Activated CD8-positive, alpha-beta memory T cell treated with anti-CD3 and anti-CD28 coated beads, Interleukin-2, amount 50 U/mL, for 1 hour (primary cell): Measurements from ENCODE around the gene C1orf21.

Source experiments
- DNase-seq: peaks from one replicate; pipeline ENCODE4 v3.0.0-alpha.2; 2020; ENCODE audit errors: extremely low read depth

Gene C1orf21

DNA sequence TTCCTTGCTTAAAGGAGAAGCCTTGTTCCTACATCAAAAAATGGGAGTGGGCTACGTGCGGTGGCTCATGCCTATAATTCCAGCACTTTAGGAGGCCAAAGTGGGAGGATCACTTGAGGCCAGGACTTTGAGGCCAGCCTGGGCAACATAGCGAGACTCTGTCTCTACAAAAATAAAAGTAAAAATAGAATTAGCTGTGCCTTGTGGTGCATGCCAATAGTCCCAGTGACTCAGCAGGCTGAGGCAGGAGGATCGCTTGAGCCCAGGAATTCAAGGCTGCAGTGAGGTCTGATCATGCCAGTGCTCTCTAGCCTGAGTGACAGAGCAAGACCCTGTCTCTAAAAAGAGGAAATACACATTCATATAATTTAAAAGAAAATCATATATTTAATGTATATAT lies 127.1 kb downstream of the C1orf21 start:
- no peak for DNase-seq

DNA sequence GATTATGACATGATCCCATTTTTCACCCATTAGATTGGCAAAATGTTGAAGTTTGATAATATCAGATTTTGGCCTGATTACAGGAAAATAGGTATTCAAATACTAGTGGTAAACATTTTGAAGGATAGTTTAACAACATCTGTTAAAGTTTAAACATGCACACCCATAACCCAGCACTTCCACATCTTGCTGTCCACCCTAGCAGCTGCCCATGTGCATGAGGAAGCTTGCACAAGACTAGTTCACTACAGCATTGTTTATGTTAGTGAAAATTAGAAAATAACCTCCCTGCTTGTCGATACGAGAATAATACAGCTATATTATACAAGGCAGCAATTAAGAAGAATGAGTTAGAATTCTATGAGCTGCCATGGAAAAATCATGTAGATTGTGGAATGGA lies 127.6 kb downstream of the C1orf21 start:
- DNase-seq, result no peak

DNA sequence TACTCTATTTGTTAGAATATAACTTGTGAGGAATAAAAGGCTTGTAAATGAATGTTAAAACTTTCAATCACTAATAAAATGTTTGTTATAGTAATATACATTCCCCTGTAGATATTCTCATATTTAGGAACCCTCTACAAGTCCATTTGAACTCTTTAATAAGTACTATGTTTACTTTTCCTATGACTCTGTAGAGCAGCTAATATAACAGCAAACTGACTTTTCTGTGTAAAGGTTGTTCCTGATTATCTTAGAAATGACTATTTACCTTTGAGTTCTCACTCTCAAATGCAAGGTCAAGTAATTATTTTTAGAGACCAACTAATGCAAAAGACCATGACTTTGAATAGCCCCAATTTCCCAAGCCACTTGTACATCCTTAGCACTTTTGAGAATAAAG lies 130.3 kb downstream of the C1orf21 start:
- no peak for DNase-seq

DNA sequence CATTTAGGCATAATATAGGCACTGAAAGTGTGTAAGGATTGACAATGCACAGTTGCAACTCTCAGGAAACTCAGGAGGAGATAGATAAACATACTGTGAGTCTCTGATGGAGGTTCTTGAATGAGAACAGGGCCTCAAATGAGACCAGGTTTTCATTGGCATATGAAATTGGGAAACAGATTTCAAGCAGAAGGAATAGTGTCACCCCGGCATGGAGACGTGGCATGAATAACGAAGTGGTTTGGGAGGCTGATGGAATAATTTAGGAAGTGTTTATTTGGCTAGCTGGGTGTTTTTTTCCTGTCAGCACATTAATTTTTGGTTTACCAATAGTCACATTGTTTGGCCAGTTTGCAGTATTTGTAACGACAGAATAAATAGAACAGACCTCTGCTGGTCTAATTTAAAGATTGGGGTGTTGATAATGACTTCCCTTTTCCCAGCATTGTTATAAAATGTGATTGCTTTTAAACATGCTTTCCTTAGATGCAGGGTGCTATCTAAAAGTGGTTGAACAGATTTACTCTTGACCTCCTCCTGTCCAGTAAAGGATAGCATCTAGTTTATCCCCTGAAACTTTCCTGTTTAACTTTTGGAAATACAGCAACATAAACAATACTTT lies 132.0 kb downstream of the C1orf21 start:
- no peak for DNase-seq

DNA sequence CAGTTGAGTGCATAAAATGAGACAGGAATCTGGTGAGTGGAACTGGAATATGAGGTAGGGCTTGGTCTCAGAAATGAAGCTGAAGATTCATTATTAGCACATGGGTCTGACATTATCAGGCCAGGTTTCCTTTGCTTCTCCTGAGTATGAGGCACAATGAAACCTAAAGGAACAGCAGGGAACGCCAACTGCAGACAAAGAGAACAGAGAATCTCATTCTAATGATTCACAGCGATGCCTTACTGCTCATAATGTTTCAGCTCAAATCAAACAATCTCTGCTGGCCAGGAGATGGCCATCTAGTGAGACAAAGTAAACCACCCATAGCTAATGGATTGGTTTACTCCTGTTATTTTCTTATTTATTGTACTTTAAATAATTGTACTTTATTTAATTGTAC lies 133.5 kb downstream of the C1orf21 start:
- no peak for DNase-seq

DNA sequence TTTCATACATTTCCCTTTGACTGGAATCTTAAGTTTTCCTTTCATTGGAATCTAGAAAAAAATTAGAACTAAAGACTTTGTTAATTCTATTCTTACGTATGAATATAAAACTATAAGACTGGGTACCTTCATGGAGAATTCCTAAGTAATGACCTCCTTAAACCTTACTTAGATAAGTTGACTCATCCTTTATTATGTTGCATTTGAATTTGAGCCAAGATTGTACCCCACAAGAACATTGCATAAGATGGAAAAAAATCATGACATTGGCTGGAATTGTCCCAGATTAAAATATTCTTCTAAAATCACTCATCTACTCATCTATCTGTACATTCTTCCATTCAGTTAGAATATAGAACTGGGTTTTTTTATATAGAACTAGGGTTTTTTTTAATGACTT lies 137.4 kb downstream of the C1orf21 start:
- DNase-seq, result no peak

DNA sequence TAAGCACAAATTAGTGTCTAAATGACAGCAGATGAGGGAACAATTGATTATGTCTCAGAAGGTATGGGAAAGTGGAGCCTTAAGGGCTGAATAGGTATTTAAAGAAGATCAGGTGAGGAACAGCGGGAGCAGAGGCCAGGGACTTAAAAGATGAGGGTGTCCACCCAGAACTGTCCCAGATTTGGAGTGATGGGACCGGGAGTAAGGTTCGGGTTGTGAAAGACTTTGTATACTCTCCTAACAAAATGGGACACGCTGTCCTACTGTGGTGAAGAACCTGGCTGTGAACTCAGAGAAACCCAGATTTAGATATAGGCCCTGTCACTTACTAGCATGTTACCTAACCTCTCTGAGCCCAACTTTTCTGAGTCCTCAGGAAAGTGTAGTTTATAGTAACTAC lies 140.6 kb downstream of the C1orf21 start:
- no peak for DNase-seq

DNA sequence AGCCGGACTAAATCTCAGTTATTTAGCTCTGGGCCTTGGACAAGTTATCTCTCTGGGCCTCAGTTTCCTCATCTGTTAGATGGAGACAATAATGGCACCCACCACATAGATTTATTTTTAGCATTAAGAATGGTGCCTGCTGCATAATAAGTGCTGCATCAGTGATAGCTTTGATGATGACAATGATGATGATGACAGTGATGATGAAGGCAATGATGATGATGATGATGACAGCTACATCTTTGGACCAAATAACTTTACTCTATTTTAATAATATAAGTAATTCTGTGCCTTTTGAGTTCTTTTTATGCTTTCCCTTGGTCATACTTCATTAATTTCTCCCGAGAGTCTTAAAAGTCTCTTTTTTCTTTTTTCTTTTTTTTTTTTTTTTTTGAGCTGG lies 143.4 kb downstream of the C1orf21 start:
- DNase-seq, result no peak

DNA sequence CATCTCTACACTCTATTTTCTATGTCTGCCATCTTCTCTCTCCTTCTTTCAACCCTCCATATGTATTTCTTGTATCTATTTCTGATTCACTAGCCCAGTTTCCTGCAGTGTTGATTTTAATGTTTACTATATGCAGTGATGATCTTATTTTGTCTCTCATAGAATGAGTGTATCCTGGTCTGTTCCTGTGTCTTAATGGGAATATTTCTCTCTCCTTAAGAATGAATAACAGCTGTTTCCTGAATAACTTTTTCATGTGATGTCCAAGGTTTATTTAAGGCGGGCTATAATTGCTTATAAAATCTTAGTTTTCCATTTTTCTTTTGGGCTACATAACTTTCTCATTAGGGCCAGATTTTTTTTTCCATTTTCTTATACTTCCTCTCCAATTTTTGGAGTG lies 144.5 kb downstream of the C1orf21 start:
- no peak for DNase-seq

DNA sequence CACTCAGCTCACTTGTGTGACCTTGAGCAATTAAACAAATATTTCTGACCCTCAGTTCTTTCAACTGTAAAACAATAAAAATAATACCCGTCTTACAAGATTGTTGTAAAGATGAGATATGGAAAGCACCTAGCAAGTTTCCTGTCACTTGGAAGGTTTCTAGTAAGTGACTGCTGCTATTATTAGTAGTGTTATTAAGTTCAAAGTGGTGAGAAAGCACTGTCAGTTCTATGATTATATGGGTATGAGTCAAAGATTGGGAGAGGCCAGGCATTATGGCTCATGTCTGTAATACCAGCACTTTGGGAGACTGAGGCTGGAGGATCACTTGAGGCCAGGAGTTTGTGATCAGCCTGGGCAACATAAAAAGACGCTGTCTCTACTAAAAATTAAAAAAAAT lies 145.4 kb downstream of the C1orf21 start:
- no peak for DNase-seq

DNA sequence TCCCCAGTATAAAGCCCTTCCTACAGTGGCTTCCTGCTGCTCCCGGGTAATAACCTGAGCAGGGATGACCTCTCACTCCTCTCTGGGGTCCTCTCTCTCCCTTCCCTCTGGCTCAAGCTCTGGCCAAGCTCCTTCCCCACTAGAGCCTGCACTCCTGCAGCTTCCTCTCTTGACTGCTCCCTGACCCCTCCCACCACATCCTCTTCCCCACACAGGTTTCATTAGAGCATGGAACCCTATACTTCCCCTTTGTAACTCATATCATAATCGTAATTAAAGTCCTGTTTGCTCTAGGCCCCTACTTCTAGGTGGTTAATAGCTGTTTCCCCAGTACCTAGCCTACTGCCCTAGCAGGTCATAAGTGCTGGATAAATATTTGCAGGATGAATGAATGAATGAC lies 146.2 kb downstream of the C1orf21 start:
- no peak for DNase-seq

DNA sequence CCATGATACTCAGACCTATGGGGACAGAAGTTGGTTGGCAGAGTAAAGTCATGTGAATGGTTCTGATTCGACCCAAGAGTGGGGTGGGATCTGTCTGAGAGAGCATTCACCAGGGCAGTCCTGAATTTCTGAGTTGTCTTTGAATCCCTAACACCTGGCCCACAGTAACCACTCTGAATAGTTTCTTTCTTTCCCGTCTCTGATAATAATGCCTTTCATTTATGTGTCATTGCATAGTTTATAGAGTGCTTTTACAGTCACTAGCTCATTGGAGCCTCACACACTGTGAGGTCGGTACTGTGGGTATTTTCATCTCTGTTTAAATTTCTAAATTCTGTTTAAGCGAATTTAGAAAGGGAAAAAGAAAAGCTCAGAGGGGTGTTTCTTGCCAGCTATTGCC lies 147.1 kb downstream of the C1orf21 start:
- DNase-seq, result no peak

DNA sequence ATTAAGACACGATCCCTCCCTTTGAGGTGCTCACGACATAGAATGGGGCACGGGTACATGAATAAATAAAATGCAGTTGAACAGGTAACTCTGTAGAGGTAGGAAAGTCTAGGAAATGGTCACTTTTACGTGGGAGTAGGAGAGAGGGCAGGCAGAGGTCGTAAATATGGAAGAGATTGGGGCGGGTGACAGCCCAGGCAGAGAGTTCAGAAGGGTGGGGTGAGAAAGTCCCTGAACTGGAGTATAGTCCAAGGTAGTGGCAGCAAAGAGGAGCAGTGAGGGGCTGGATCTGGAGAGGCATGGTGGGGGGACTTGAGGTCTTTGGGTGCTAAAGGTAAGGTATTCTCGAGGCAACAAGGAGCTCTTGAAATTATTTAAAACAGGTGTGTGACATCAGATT lies 147.9 kb downstream of the C1orf21 start:
- no peak for DNase-seq

DNA sequence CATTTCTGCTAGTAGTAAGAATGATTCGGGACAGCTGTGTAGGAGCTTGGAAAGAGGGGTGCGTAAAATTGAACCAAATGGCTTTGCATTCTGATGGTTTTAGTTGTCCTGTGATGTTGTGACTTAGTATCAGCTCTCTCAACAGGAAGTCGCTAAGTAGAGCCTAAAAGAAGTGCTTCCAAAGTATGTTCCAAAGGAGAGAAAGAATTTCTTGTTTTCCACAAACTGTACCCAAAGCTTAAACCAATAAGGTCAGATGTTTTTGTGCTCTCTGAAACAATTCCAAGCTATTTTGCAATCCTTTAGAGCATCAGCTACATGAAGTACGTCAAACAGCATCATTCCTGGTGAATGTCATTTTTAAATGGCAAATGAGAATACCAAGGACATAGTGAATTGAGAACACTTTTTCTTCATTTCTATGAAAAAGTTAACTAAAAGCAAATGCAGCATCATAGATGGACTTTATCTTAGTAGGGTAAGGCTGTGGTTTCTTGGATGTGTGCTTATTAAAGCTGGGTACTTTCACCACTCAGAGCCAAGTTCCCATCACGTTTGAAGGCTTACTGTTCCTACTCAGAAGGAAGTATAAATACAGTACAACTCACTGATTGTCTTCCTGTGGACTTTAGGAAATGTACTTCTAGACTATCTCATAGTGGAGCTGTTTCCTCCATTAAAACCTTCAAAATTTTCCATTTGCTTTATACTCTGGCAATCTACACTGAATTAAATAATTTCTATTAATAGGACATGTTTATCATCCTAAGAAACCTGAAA lies 148.6 kb downstream of the C1orf21 start:
- DNase-seq, result no peak

DNA sequence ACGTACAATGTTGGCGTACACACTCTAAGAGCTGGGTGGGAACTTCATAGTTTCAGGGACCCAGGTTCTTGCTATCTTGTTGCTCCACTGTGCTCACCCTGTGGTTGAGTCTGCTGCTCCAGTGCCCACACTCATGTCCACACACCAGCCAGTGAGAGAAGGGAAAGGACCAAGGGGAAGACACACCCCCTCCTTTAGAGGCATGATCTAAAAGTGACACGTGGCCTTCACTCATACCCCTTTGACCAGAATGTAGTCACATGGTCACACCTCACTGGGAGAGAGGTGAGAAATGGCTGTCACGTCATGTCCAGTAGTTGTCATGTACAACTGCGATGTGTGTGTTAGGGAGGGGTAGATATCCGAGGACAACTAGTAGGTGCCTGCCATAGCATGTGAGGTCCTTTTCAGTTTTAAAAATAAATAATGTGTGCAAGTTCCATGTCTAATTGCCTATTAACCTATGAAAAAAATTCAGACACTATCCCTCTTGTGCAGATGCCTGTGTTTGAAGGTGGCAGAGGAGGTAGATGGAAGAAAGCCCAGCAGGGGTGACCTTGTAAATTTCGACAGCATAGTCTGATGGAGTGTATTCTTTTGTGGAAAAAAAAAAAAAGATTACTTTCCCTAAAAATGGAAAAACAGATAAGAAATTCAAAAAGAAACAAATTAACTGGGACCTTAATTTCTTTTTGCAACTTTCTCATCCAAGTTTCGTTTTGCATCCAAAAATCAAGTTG lies 149.6 kb downstream of the C1orf21 start:
- DNase-seq, result no peak

DNA sequence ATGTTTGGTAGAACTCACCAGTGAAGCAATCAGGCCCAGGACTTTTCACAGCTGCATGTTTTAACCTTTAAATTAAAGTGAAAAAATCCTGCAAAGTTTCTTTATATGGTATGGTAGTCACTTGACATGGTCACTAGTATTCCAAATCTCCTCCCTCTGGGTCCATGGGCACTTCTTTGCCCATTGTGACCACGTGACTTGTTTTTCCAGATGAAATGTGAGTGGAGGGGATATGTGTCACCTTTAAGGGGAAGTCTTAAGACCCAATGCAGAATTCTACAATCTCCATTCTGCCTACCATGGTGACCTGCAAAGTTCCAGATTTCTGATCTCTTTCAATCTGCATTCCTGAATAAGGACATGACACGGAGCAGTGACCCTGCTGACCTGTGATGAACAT lies 152.8 kb downstream of the C1orf21 start:
- no peak for DNase-seq

DNA sequence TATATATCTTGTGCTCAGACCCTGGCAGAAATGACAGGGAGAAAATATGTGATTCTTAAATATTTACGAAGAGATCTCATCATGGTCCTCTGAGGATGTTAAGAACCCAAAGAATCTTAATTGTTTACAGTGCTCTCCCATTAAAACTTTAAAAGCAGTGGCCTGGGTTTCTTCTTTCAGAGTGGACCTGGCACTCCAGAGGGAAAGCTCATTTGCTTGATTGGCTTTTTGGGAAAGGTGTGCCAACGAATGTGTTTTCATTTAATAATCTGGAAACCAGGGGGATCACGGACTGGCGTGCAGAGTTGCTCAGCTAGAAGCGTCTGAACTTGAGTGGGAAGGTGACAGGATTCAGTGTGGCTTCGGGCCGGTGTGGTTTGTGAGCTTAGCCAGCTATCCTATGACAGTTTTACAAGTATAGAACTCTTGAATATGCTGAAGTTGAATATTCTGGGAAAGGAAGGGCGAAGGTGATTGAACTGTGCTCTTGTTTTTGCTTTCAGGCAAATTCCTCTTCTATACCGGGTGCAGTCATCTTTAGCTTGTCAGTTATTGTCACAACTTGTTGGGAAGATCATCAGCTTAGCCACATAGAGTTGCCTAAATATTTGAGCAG lies 154.8 kb downstream of the C1orf21 start:
- no peak for DNase-seq

DNA sequence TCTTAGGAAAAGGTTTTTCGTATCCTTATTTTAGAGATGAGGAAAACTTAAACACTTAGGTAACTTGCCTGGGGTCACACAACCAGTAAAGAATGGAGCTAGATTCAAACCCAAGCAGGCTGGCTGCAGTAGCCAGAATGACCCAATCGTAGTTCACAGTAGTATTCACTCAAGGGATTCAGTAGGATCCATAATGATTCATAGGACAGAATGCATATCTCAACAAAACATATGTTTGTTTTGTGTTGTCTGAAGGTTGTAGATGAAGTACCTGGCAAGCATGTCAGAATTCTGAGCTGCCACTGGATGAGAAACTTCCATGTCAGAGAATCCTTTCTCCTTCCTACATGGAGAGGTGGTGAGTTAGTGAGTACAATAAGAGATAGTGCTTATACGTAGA lies 155.5 kb downstream of the C1orf21 start:
- no peak for DNase-seq

DNA sequence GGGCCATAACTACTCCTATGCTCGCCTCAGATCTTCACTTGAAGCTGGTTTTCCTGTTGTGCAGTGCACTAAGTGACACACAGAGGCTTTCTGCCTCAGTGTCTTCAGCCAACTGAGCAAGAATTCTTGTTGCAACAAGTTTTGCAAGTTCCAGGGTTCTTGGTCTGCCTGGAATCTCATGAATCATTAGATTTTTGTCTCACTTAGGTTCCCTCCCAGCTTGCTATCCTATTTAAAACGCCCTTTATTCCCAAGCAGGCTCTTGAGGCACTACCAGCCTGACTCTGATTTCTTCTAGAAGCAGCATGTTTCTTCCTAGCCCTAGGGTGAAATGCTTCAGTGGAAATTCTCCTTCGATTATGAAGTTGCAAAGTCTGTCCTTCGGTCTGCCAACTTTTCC lies 158.8 kb downstream of the C1orf21 start:
- DNase-seq, result no peak

DNA sequence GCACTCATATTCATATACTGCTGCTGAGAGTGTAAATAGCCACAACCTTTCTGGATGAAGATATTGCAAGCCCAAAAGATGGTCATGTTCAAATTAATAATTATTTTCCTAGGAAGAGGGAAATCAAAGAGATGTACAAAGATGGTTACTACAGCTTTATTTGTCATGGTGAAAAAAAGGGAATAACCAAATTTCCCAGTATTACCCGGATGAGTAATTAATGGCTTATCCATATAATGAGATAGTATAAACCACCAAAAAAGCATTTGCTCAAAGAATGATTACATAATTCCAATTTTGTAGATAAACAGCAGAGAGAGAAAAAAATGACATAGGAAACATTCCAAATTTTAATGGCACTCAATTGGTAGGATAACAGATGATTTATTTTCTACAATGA lies 165.6 kb downstream of the C1orf21 start:
- DNase-seq, result no peak

DNA sequence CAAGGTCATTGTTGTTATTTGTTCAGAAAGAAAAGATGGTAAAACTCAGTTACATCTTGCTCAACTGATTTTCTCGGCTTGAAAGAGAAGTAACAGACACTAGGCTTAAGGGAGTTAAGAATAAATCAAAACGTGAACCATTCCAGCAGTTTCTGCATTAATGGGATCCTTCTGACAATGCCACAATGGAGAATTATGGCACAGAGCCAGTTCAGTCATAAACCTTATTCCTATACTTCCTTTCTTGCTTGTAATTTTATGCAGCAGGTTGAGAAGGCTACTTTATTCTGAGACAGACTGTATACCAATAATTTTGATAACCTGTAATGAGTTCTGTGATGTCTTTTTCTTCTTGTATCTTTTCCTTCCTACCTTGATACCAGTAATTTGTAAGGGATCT lies 167.0 kb downstream of the C1orf21 start:
- no peak for DNase-seq
